OCI-LY7 (cell line): ENCODE data around the gene INPP4A.

Source experiments
- EZH2phosphoT487 ChIP-seq: fragments of 200-600 bp; sonication (generic); IDR thresholded peaks from 2 replicates; pipeline ENCODE4 v1.6.1; 2018; ENCODE audit warnings: low read depth, borderline replicate concordance, mild to moderate bottlenecking, mixed run types, antibody characterized with exemption, low read length, moderate library complexity, mixed read lengths
- TF ChIP-seq, protein P1 (sequence below): fragments of 200-600 bp; sonication (generic); conservative IDR thresholded peaks from 2 replicates; pipeline ENCODE4 v1.5.1; 2014; ENCODE audit warnings: mild to moderate bottlenecking, antibody characterized with exemption, low read length, moderate library complexity, mixed read lengths

DNA sequence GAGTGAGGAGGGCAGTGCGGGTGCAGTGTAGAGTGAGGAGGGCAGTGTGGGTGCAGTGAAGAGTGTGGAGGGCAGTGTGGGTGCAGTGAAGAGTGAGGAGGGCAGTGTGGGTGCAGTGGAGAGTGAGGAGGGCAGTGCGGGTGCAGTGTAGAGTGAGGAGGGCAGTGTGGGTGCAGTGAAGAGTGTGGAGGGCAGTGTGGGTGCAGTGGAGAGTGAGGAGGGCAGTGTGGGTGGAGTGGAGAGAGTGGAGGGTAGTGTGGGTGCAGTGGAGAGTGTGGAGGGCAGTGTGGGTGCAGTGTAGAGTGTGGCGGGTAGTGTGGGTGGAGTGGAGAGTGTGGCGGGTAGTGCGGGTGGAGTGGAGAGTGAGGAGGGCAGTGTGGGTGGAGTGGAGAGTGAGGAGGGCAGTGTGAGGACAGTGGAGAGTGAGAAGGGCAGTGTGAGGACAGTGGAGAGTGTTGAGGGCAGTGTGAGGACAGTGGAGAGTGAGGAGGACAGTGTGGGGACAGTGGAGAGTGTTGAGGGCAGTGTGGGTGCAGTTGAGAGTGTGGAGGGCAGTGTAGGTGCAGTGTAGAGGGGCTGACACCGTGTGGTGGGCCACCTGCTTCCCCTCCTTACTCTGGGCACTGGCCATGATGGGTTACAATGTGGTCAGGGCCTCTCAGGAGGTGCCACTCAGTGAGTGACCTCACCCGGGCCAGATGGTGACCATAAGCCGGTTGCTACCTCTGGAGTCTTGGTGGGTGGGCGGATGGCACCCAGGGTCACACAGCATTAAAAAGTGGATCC is 28.5 kb downstream of the INPP4A start:
- TF ChIP-seq, protein P1, sequence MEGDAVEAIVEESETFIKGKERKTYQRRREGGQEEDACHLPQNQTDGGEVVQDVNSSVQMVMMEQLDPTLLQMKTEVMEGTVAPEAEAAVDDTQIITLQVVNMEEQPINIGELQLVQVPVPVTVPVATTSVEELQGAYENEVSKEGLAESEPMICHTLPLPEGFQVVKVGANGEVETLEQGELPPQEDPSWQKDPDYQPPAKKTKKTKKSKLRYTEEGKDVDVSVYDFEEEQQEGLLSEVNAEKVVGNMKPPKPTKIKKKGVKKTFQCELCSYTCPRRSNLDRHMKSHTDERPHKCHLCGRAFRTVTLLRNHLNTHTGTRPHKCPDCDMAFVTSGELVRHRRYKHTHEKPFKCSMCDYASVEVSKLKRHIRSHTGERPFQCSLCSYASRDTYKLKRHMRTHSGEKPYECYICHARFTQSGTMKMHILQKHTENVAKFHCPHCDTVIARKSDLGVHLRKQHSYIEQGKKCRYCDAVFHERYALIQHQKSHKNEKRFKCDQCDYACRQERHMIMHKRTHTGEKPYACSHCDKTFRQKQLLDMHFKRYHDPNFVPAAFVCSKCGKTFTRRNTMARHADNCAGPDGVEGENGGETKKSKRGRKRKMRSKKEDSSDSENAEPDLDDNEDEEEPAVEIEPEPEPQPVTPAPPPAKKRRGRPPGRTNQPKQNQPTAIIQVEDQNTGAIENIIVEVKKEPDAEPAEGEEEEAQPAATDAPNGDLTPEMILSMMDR, result no peak
- no peak for TF ChIP-seq EZH2phosphoT487
